HepG2 (cell line): ENCODE measurements around the gene MTA1. TPM values are rescaled to one million over a fixed set of nuclear protein-coding genes. Genes with fewer than 3 reads are reported as not detected.

Experiments
- ATF4 ChIP-seq, 2 experiments: fragments of 450-650 bp in 1 of 2; sonication (generic) in 1 of 2; formaldehyde crosslinking; IDR thresholded peaks; 2 replicates each; pipeline versions ENCODE4 v1.5.0 to v1.8.0; 2020 to 2022; ENCODE audit warnings: mild to moderate bottlenecking in 1 of 2, missing genetic modification reagents in 1 of 2
- CBX2 ChIP-seq, 2 experiments: fragments of 200-600 bp in 1 of 2; sonication (generic); formaldehyde crosslinking in 1 of 2; IDR thresholded peaks; 2 replicates each; pipeline versions ENCODE4 v1.7.0 to v1.8.1; 2018 to 2022; ENCODE audit warnings: low read depth in 2 of 2, low read length in 1 of 2, mild to moderate bottlenecking in 1 of 2, missing genetic modification reagents in 1 of 2
- CEBPG ChIP-seq: IDR thresholded peaks from 2 replicates; pipeline ENCODE4 v1.6.1; 2016
- ETV5 ChIP-seq: IDR thresholded peaks from 2 replicates; pipeline ENCODE4 v1.6.1; 2018; ENCODE audit warnings: missing biosample characterization, missing genetic modification reagents, inconsistent platforms, borderline replicate concordance
- HMG20B ChIP-seq: conservative IDR thresholded peaks from 2 replicates; pipeline ENCODE4 v1.6.1; 2016; ENCODE audit warnings: missing genetic modification reagents, missing compliant biosample characterization
- KLF16 ChIP-seq, 2 experiments: sonication (generic) in 1 of 2; formaldehyde crosslinking in 1 of 2; IDR thresholded peaks; 2 replicates each; pipeline versions ENCODE4 v1.6.1 to v1.8.0; 2016 to 2023; ENCODE audit warnings: missing genetic modification reagents in 2 of 2, missing compliant biosample characterization in 1 of 2
- LCORL ChIP-seq, 2 experiments: fragments of 450-650 bp in 1 of 2; sonication (generic) in 1 of 2; formaldehyde crosslinking in 1 of 2; IDR thresholded peaks; 2 replicates each; pipeline versions ENCODE4 v1.5.0 to v1.6.1; 2017 to 2020; ENCODE audit warnings: antibody characterized with exemption in 1 of 2, missing genetic modification reagents in 1 of 2
- PATZ1 ChIP-seq: sonication (generic); formaldehyde crosslinking; IDR thresholded peaks from 2 replicates; pipeline ENCODE4 v1.4.0; 2020; ENCODE audit warnings: missing genetic modification reagents
- ZBTB25 ChIP-seq: IDR thresholded peaks from 2 replicates; pipeline ENCODE4 v1.6.1; 2018; ENCODE audit warnings: missing genetic modification reagents
- ZBTB7B ChIP-seq: sonication (generic); formaldehyde crosslinking; IDR thresholded peaks from 2 replicates; pipeline ENCODE4 v1.4.0; 2020; ENCODE audit warnings: missing genetic modification reagents
- ZFAT ChIP-seq: sonication (generic); formaldehyde crosslinking; conservative IDR thresholded peaks from 2 replicates; pipeline ENCODE4 v1.8.1; 2023; ENCODE audit warnings: missing genetic modification reagents, inconsistent platforms
- ZFP36L2 ChIP-seq: sonication (generic); formaldehyde crosslinking; IDR thresholded peaks from 2 replicates; pipeline ENCODE4 v1.4.0; 2020; ENCODE audit warnings: missing genetic modification reagents
- ZMYM4 ChIP-seq: sonication (generic); formaldehyde crosslinking; IDR thresholded peaks from 2 replicates; pipeline ENCODE4 v1.8.1; 2023; ENCODE audit warnings: mild to moderate bottlenecking, missing genetic modification reagents
- ZNF160 ChIP-seq: sonication (generic); formaldehyde crosslinking; IDR thresholded peaks from 2 replicates; pipeline ENCODE4 v1.8.0; 2022; ENCODE audit warnings: mild to moderate bottlenecking, inconsistent platforms, missing genetic modification reagents
- ZNF383 ChIP-seq: sonication (generic); formaldehyde crosslinking; IDR thresholded peaks from 2 replicates; pipeline ENCODE4 v1.4.0; 2020; ENCODE audit warnings: missing genetic modification reagents, mild to moderate bottlenecking, borderline replicate concordance
- ZNF710 ChIP-seq: sonication (generic); formaldehyde crosslinking; IDR thresholded peaks from 2 replicates; pipeline ENCODE4 v1.5.0; 2020; ENCODE audit warnings: mild to moderate bottlenecking, missing genetic modification reagents, borderline replicate concordance
- polyA plus RNA-seq, 8 experiments: library from polyadenylated mRNA; depleted of rRNA in 3 of 8; stranded (reverse) in 7 of 8; unstranded in 1 of 8; fragments of >200 nt; fragmentation: Illumina TruSeq in 4 of 8; extraction: Trizol in 4 of 8; gene quantifications; 2 replicates each; pipeline versions ENCODE4 v1.2.1 to v1.2.3, GENCODE V29; 2011 to 2016; ENCODE audit warnings: low read depth in 4 of 8, missing spikeins in 1 of 8, mixed read lengths in 1 of 8; ENCODE audit not compliant: insufficient read depth in 1 of 8
- total RNA-seq, 5 experiments: library from RNA; depleted of rRNA; stranded (reverse); fragments of >200 nt; fragmentation: Illumina TruSeq; extraction: Trizol; gene quantifications; 2 replicates each; pipeline ENCODE4 v1.2.3, GENCODE V29; 2016; ENCODE audit warnings: low read depth in 1 of 5

The MTA1 gene
- total and polyA plus RNA-seq, 2 of the 13 experiments (the other 11 are each of a cell fraction or from before 2014, with no cell fraction given), result 35.2 to 85.8 TPM

GRCh38 chr14:105398044-105398725, 21.4 kb upstream of the MTA1 start, which contains the start of gene TEX22 (continued):
- peak; percentile 87 for TF ChIP-seq PATZ1
- TF ChIP-seq ZMYM4 (CRISPR knock-in tag), result peak; percentile 46
- 0 out of 2 replicates have a peak, but pooled peaks have one; percentile 31 for TF ChIP-seq HMG20B (CRISPR knock-in tag)
- peak; percentile 71 for TF ChIP-seq ZBTB25 (CRISPR knock-in tag)
- no peak for TF ChIP-seq CEBPG (CRISPR knock-in tag)
- TF ChIP-seq ZNF160 (CRISPR knock-in tag), result 0 out of 2 replicates have a peak, but pooled peaks have one; percentile 14
- TF ChIP-seq ZNF710 (CRISPR knock-in tag), result peak; percentile 43; the same call in 1 of the 2 replicates
- 0 out of 2 replicates have a peak, but pooled peaks have one; percentile 12 for TF ChIP-seq ZFAT (CRISPR knock-in tag)
- TF ChIP-seq ZBTB7B (CRISPR knock-in tag), result peak; percentile 89
- TF ChIP-seq KLF16 (CRISPR knock-in tag; IDR thresholded peaks at IDR 0.05), result peak in 1 of 2 experiments; percentile 50; a peak in 1 of 4 replicates
- no peak for TF ChIP-seq ZFP36L2 (CRISPR knock-in tag)
- no peak for TF ChIP-seq LCORL (IDR thresholded peaks at IDR 0.05)
- peak; percentile 37; the same call in 1 of the 2 replicates for TF ChIP-seq LCORL (CRISPR knock-in tag; IDR thresholded peaks at IDR 0.05)
- peak in 1 of 2 experiments; percentile 37; a peak in 1 of 4 replicates for TF ChIP-seq ATF4 (CRISPR knock-in tag; IDR thresholded peaks at IDR 0.05)
- no peak for TF ChIP-seq ZNF383 (CRISPR knock-in tag)
- TF ChIP-seq ETV5 (CRISPR knock-in tag), result peak; percentile 82
- no peak for TF ChIP-seq CBX2 (IDR thresholded peaks at IDR 0.05; ENCODE audit: low read depth, low read length)
- no peak for TF ChIP-seq CBX2 (CRISPR knock-in tag; IDR thresholded peaks at IDR 0.05; ENCODE audit: low read depth)
